Kidney epithelial cell (primary cell): ENCODE results near the gene UBAP1. TPM values are rescaled to one million over a fixed set of nuclear protein-coding genes. Genes with fewer than 3 reads are reported as not detected.

ENCODE experiments used
- DNase-seq: peaks from one replicate; pipeline ENCODE4 v3.0.0-alpha.2; 2010; ENCODE audit warnings: low read depth
- H3K27me3 ChIP-seq: 2 replicates; pipeline ENCODE4 v1.6.0; 2011; ENCODE audit warnings: low read length; ENCODE audit not compliant: control insufficient read depth, insufficient read depth
- H3K36me3 ChIP-seq: 2 replicates; pipeline ENCODE4 v1.5.1; 2011; ENCODE audit warnings: low read length; ENCODE audit not compliant: control insufficient read depth, insufficient read depth
- H3K4me3 ChIP-seq: 2 replicates; pipeline ENCODE4 v1.5.1; 2011; ENCODE audit warnings: low read depth, mild to moderate bottlenecking, control low read depth, low read length
- total RNA-seq: library from RNA; depleted of rRNA; stranded (reverse); fragments of >200 nt; gene quantifications from 2 replicates; pipeline ENCODE4 v1.2.3, GENCODE V29; 2015
- TF ChIP-seq, protein P1 (sequence below): IDR thresholded peaks from 2 replicates; pipeline ENCODE4 v1.5.1; 2011; ENCODE audit warnings: mild to moderate bottlenecking, moderate library complexity, low read length, control low read depth, inconsistent platforms; ENCODE audit not compliant: insufficient read depth, poor library complexity, severe bottlenecking

UBAP1 gene
- total RNA-seq, 1 donor from 2014 or later, result 46.9 TPM

DNA sequence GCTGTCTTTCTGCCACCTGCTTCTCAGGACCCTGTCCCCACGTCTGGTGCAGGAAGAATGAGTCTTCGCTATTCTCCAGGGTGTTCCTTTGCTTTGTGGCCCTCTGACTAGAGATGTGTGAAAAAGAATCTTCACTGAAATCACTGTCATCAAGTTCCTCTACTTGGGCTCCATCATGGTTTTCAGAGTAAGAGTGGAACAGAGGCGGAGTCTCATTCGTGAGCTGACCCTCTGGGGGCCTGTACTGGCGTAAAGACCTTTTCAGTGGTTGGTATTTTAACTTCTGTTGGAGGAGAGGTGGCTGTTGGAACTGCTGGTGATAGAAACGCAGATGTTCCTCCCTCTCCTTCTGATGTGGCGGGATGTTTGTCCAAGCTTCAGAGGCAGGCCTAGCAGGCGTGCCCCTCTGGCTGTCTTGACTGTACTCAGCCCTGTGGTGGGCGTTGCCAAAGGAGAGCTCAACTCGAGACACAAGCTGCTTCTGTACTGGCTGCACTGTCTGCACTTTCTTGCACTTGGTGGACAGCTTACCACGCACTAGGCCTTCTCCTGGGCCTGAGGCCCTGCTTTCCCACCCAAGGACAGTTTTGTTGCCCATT, 78.2 kb downstream of the UBAP1 start:
- H3K4me3 ChIP-seq, result no peak overlapping the region
- no peaks in the 10 kb centered on the region for H3K27me3 ChIP-seq
- DNase-seq, result no peak
- peaks cover 4% of the 10 kb centered on the region for H3K36me3 ChIP-seq
- TF ChIP-seq, protein P1, sequence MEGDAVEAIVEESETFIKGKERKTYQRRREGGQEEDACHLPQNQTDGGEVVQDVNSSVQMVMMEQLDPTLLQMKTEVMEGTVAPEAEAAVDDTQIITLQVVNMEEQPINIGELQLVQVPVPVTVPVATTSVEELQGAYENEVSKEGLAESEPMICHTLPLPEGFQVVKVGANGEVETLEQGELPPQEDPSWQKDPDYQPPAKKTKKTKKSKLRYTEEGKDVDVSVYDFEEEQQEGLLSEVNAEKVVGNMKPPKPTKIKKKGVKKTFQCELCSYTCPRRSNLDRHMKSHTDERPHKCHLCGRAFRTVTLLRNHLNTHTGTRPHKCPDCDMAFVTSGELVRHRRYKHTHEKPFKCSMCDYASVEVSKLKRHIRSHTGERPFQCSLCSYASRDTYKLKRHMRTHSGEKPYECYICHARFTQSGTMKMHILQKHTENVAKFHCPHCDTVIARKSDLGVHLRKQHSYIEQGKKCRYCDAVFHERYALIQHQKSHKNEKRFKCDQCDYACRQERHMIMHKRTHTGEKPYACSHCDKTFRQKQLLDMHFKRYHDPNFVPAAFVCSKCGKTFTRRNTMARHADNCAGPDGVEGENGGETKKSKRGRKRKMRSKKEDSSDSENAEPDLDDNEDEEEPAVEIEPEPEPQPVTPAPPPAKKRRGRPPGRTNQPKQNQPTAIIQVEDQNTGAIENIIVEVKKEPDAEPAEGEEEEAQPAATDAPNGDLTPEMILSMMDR, result no peak

DNA sequence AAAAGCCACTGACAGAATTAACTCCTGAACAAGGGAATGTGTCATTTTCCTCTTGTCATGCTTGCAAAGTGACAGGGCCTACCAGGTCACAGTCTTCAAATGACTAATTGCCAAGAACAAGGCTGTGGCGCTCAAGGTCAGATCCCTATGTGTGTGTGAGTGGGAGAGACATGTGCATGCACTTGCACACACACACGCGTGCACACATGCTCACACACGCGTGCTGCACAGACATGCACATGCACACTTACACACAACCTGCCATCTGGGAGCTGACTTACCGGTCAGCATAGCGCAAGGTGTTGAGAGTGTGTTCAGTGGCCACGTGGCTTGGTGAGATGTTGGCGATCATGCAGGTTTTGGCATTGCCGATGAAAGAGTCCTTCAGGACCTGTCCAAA, 80.5 kb downstream of the UBAP1 start:
- TF ChIP-seq, protein P1, result no peak
- peaks cover 3% of the 10 kb centered on the region for H3K36me3 ChIP-seq
- no peak for DNase-seq
- no peak overlapping the region for H3K4me3 ChIP-seq
- no peaks in the 10 kb centered on the region for H3K27me3 ChIP-seq

DNA sequence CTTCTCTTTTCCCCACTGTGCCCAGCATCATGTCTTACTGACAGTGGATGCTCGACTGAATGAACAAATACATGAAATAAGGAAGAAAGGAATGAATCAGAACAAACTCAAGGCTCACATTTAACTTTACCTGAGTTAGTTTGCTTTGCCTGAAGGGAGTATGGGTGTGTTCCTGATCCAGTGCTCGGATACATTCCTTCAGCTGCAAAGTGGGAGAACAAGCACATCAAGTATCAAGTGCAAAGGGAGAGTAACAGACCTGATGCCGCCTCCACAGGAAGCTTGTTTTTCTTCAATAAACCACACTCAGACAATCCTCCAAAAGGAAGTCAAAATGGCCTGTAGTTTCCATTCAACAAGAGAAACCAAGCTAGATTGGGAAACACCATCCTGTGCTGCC, 84.1 kb downstream of the UBAP1 start:
- no peaks in the 10 kb centered on the region for H3K36me3 ChIP-seq
- TF ChIP-seq, protein P1, result no peak
- H3K27me3 ChIP-seq, result no peaks in the 10 kb centered on the region
- H3K4me3 ChIP-seq, result no peak overlapping the region
- no peak for DNase-seq

DNA sequence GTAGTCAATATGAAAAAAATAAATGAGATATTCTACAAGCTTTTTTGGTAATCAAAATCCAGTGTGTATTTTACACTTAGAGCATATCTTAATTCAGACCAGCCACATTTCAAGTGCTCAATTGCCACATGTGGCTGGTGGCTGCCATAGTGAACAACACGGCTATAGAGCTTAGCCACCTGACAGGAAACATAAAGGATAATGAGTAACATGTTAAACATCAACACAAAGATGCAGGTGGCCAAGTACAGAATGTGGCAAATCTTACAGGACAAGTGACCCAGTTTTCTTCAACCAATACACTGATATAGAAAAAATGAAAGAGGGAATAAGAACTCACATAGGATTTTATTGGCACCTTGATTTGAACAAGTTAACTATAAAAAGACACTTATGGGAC, 88.8 kb downstream of the UBAP1 start:
- TF ChIP-seq, protein P1, result no peak

DNA sequence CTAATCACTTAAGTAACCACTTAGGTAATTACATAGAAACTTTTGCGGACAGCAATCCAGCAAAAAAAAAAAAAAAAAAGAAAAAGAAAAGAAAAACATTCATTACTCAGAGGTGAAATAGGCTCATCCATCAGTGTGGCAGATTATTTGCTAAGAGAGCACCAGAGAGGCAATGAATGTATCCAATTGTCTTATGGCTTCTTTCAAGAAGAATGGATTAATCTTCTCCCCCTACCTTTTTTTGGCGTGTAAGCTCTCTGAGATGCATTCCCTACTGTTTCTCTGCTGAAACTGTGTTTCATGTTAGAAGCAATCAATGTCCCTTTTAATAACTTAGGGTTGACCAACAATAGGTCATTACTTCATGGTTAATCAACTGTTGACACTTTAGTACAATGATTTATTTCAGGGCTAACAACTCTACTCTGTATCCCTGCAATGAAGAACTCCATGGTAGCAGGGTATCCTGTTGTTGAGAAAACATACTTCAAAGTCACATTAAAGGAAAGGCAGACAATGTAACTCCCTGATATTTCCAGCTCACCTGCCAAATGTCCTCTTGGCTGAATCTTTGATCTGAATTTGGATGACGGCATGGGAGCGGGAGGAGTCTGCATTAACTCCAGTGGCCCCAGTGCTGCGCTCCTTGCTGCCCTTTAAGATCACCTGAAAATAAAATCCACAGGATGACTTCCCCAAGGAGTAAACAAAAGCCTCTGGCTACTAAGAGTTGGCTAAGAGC, 92.6 kb downstream of the UBAP1 start:
- DNase-seq, result no peak

More for the DNA sequence above, 88.8 kb downstream of the UBAP1 start:
- H3K4me3 ChIP-seq, result no peak overlapping the region
- DNase-seq, result no peak
- H3K36me3 ChIP-seq, result no peaks in the 10 kb centered on the region
- no peaks in the 10 kb centered on the region for H3K27me3 ChIP-seq

More for the DNA sequence above, 92.6 kb downstream of the UBAP1 start:
- Histone ChIP-seq H3K27me3 (no peaks in the 10 kb centered on the region), H3K36me3 (no peaks in the 10 kb centered on the region), H3K4me3 (no peak overlapping the region)
- TF ChIP-seq, protein P1, result no peak
